IMR-90 (cell line): ENCODE measurements around the gene KRTAP5-4. TPM values are rescaled to one million over a fixed set of nuclear protein-coding genes. Genes with fewer than 3 reads are reported as not detected.

Source experiments
- ATAC-seq: fragments of 200-7000 bp; cut with Tn5 transposase; 2 replicates; pipeline ENCODE4 v1.9.1; 2020; ENCODE audit warnings: low read depth, mild to moderate bottlenecking, moderate library complexity
- BruUV-seq: library from RNA; stranded (reverse); fragments of 400-500 nt; replicated peaks from 2 replicates; lab custom pipeline; 2021; lab: Mats Ljungman, UMichigan
- CTCF ChIA-PET: fragments of 300-600 bp; formaldehyde crosslinking; extraction: SDS; loops from one replicate; lab custom pipeline; 2021; ENCODE audit warnings: antibody characterized with exemption; lab: Yijun Ruan, JAX
- POLR2A ChIA-PET: fragments of 300-600 bp; sonication (Branson Sonifier 250); formaldehyde crosslinking; loops from one replicate; lab custom pipeline; 2022; ENCODE audit warnings: antibody characterized with exemption; ENCODE audit not compliant: unreplicated experiment; lab: Charles Lee
- DNase-seq: peaks from one replicate; pipeline ENCODE4 v3.0.0; 2013
- H2AFZ ChIP-seq: replicated peaks from 2 replicates; pipeline ENCODE3; 2013; ENCODE audit warnings: low read length, mild to moderate bottlenecking; ENCODE audit not compliant: poor library complexity
- H2AK5ac ChIP-seq: 2 replicates; pipeline ENCODE4 v1.6.1; 2013; ENCODE audit warnings: low read depth, low read length, inconsistent platforms
- H2AK9ac ChIP-seq: replicated peaks from 2 replicates; pipeline ENCODE3; 2013; ENCODE audit warnings: mild to moderate bottlenecking, low read depth, low read length, moderate library complexity; ENCODE audit not compliant: poor library complexity
- H2BK120ac ChIP-seq: 2 replicates; pipeline ENCODE4 v1.6.1; 2013; ENCODE audit warnings: low read depth, low read length, inconsistent platforms
- H2BK15ac ChIP-seq: 3 replicates; pipeline ENCODE4 v1.6.1; 2013; ENCODE audit warnings: low read depth, low read length, inconsistent platforms
- H2BK20ac ChIP-seq: 2 replicates; pipeline ENCODE4 v1.6.1; 2013; ENCODE audit warnings: low read depth, mild to moderate bottlenecking, inconsistent platforms, low read length, moderate library complexity
- H2BK5ac ChIP-seq: 2 replicates; pipeline ENCODE4 v1.6.1; 2013; ENCODE audit warnings: mild to moderate bottlenecking, low read depth, low read length, inconsistent platforms; ENCODE audit not compliant: poor library complexity, severe bottlenecking
- H3K14ac ChIP-seq: replicated peaks from 2 replicates; pipeline ENCODE4 v1.6.1; 2013; ENCODE audit warnings: low read depth, low read length, inconsistent platforms
- H3K18ac ChIP-seq: 2 replicates; pipeline ENCODE4 v1.6.1; 2013; ENCODE audit warnings: low read depth, low read length, control low read depth
- H3K23ac ChIP-seq: 2 replicates; pipeline ENCODE4 v1.6.1; 2013; ENCODE audit warnings: low read depth, low read length, inconsistent platforms
- H3K27ac ChIP-seq: 2 replicates; pipeline ENCODE4 v1.5.1; 2013; ENCODE audit warnings: mild to moderate bottlenecking, control low read depth, low read length; ENCODE audit not compliant: insufficient read depth
- H3K27me3 ChIP-seq: 2 replicates; pipeline ENCODE4 v1.6.1; 2013; ENCODE audit warnings: low read length; ENCODE audit not compliant: control insufficient read depth, insufficient read depth
- H3K36me3 ChIP-seq: 2 replicates; pipeline ENCODE4 v1.6.1; 2013; ENCODE audit warnings: low read length, mixed read lengths; ENCODE audit not compliant: control insufficient read depth, insufficient read depth
- H3K4ac ChIP-seq: 2 replicates; pipeline ENCODE4 v1.6.1; 2013; ENCODE audit warnings: low read depth, low read length, inconsistent platforms
- H3K4me1 ChIP-seq: 2 replicates; pipeline ENCODE4 v1.6.1; 2013; ENCODE audit warnings: low read length, mixed read lengths; ENCODE audit not compliant: control insufficient read depth, insufficient read depth
- H3K4me2 ChIP-seq: 2 replicates; pipeline ENCODE4 v1.6.1; 2013; ENCODE audit warnings: low read depth, mild to moderate bottlenecking, control low read depth, low read length, moderate library complexity
- H3K4me3 ChIP-seq: 2 replicates; pipeline ENCODE4 v1.5.1; 2013; ENCODE audit warnings: low read depth, mild to moderate bottlenecking, control low read depth, low read length, moderate library complexity; ENCODE audit not compliant: insufficient read depth
- H3K56ac ChIP-seq: 2 replicates; pipeline ENCODE4 v1.6.1; 2013; ENCODE audit warnings: low read length, inconsistent platforms; ENCODE audit not compliant: insufficient read depth; ENCODE audit errors: extremely low read depth
- H3K79me1 ChIP-seq, 2 experiments: 2 replicates each; pipeline ENCODE4 v1.6.1; 2013; ENCODE audit warnings: low read length in 2 of 2, inconsistent platforms in 1 of 2, low read depth in 1 of 2
- H3K9ac ChIP-seq: 2 replicates; pipeline ENCODE4 v1.6.1; 2013; ENCODE audit warnings: low read depth, low read length, control low read depth
- H3K9me1 ChIP-seq: 2 replicates; pipeline ENCODE4 v1.6.1; 2013; ENCODE audit warnings: low read length, inconsistent platforms; ENCODE audit not compliant: insufficient read depth
- H3K9me3 ChIP-seq: 2 replicates; pipeline ENCODE4 v1.6.1; 2013; ENCODE audit warnings: low read length; ENCODE audit not compliant: control insufficient read depth, insufficient read depth
- H4K20me1 ChIP-seq: 2 replicates; pipeline ENCODE4 v1.6.1; 2013; ENCODE audit warnings: low read length, inconsistent platforms; ENCODE audit not compliant: insufficient read depth
- H4K5ac ChIP-seq: 2 replicates; pipeline ENCODE4 v1.6.1; 2013; ENCODE audit warnings: mild to moderate bottlenecking, low read depth, low read length, control low read depth
- H4K8ac ChIP-seq, 2 experiments: 2 replicates each; pipeline ENCODE4 v1.6.1; 2013; ENCODE audit warnings: low read depth in 2 of 2, low read length in 2 of 2, control low read depth in 1 of 2, inconsistent platforms in 1 of 2
- H4K91ac ChIP-seq: 2 replicates; pipeline ENCODE4 v1.6.1; 2013; ENCODE audit warnings: low read depth, low read length, inconsistent platforms; ENCODE audit not compliant: insufficient read depth
- CEBPB ChIP-seq: IDR thresholded peaks from 2 replicates; pipeline ENCODE4 v1.6.1; 2012; ENCODE audit warnings: low read depth, low read length, improper control_type of control experiment
- MAZ ChIP-seq: IDR thresholded peaks from 2 replicates; pipeline ENCODE4 v1.6.1; 2012; ENCODE audit warnings: low read depth, mild to moderate bottlenecking, low read length, improper control_type of control experiment, moderate library complexity, borderline replicate concordance
- NFE2L2 ChIP-seq: fragments of 150-350 bp; IDR thresholded peaks from 2 replicates; pipeline ENCODE4 v1.6.1; 2016; ENCODE audit warnings: low read depth, mild to moderate bottlenecking, low read length
- SMC3 ChIP-seq: fragments of 150-350 bp; IDR thresholded peaks from 2 replicates; pipeline ENCODE4 v1.6.1; 2016; ENCODE audit warnings: low read depth, mild to moderate bottlenecking, antibody characterized with exemption, low read length, moderate library complexity
- WGBS, 2 experiments: methylation state at CpG; one replicate each; pipeline versions ENCODE4 v1.1.5 to v1.1.7; 2013; ENCODE audit warnings: missing lambda C conversion rate in 2 of 2; ENCODE audit not compliant: insufficient read length in 1 of 2; ENCODE audit errors: extremely low coverage in 2 of 2; 5-methylcytosine and 5-hydroxymethylcytosine counted together
- dilution Hi-C: fragments of 300-500 bp; cut with HindIII; formaldehyde crosslinking; loops from one replicate; pipeline ENCODE4 v1.14.3; 2018; ENCODE audit warnings: low sequenced_read_pairs; ENCODE audit not compliant: unreplicated experiment
- in situ Hi-C: fragments of 300-500 bp; cut with MboI; formaldehyde crosslinking; loops from 3 replicates; pipeline ENCODE4 v1.14.3; 2019; ENCODE audit warnings: low sequenced_read_pairs, inconsistent platforms, mixed read lengths
- intact Hi-C: fragments of 100-400 bp; cut with micrococcal nuclease; formaldehyde crosslinking; loops from 2 replicates; pipeline ENCODE4 v1.10.0; 2022
- polyA plus RNA-seq, 3 experiments: library from polyadenylated mRNA; depleted of rRNA; stranded (reverse); fragments of >200 nt; gene quantifications; 2 replicates each; pipeline ENCODE4 v1.2.3, GENCODE V29; 2012; ENCODE audit warnings: low replicate concordance in 1 of 3
- total RNA-seq: library from RNA; depleted of rRNA; stranded (reverse); fragments of >200 nt; gene quantifications from 2 replicates; pipeline ENCODE4 v1.2.3, GENCODE V29; 2012
- TF ChIP-seq, protein P1 (sequence below): fragments of 150-350 bp; IDR thresholded peaks from 2 replicates; pipeline ENCODE4 v1.6.1; 2016; ENCODE audit warnings: low read depth, mild to moderate bottlenecking, low read length, moderate library complexity, borderline replicate concordance

The KRTAP5-4 gene
- total and polyA plus RNA-seq, 2 of the 4 experiments (the other 2 are of a cell fraction): not detected

- Histone ChIP-seq H3K4me1 (no peaks in the 10 kb centered on the region), H3K27me3 (peaks cover 65% of the 10 kb centered on the region), H3K4me2 (no peak overlapping the region), H2AFZ (no peak overlapping the region), H2BK5ac (no peak overlapping the region), H3K9ac (no peak overlapping the region), H3K9me3 (no peaks in the 10 kb centered on the region), H2BK120ac (no peak overlapping the region), H2AK9ac (no peak overlapping the region), H3K79me1 (no peaks in the 10 kb centered on the region), H4K91ac (no peak overlapping the region), H2AK5ac (no peak overlapping the region), H2BK20ac (no peak overlapping the region), H4K5ac (no peak overlapping the region), H3K27ac (no peak overlapping the region), H3K4me3 (no peak overlapping the region), H3K23ac (no peak overlapping the region), H3K36me3 (no peaks in the 10 kb centered on the region), H3K4ac (no peak overlapping the region), H3K18ac (no peak overlapping the region), H3K9me1 (no peaks in the 10 kb centered on the region), H2BK15ac (no peak overlapping the region), H4K20me1 (no peaks in the 10 kb centered on the region; the same call in 1 of the 2 replicates), H3K14ac (no peak overlapping the region), H4K8ac (no peak overlapping the region), H3K56ac (no peak overlapping the region)
- WGBS, 2 experiments: 0% methylated on average over 2 of the region's 2 CpGs; no CpG with 5 or more reads in 1 of the 2 experiments
- BruUV-seq: no TSS peak
- TF ChIP-seq MAZ (no peak), SMC3 (no peak), CEBPB (no peak), NFE2L2 (no peak)
- TF ChIP-seq, protein P1, sequence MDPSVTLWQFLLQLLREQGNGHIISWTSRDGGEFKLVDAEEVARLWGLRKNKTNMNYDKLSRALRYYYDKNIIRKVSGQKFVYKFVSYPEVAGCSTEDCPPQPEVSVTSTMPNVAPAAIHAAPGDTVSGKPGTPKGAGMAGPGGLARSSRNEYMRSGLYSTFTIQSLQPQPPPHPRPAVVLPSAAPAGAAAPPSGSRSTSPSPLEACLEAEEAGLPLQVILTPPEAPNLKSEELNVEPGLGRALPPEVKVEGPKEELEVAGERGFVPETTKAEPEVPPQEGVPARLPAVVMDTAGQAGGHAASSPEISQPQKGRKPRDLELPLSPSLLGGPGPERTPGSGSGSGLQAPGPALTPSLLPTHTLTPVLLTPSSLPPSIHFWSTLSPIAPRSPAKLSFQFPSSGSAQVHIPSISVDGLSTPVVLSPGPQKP: no peak
- ChIA-PET POLR2A (no interaction called here), CTCF (interaction anchor here (1.4 to 1.6 kb wide), 2 partner anchors 22 to 35 kb away, joined by 4 to 5 read pairs; no protein-coding TSS in a partner anchor)
- intact Hi-C loops (no loop called here), dilution Hi-C loops (no loop called here), in situ Hi-C loops (no loop called here)
- DNase-seq: no peak
- ATAC-seq: no peak
These were observed 8.3 kb upstream of the KRTAP5-4 start for GRCh38 chr11:1630271-1630670.
